GM18909 (cell line): ENCODE data around the gene JADE1.
A peak's percentile ranks its signal among the peaks of the same experiment; 100 is the strongest.

ENCODE experiments used
- ATAC-seq: cut with Tn5 transposase; IDR thresholded peaks from one replicate; pipeline ENCODE4 v1.9.1; 2021; ENCODE audit warnings: mild to moderate bottlenecking; ENCODE audit not compliant: unreplicated experiment, poor library complexity

Gene JADE1

DNA sequence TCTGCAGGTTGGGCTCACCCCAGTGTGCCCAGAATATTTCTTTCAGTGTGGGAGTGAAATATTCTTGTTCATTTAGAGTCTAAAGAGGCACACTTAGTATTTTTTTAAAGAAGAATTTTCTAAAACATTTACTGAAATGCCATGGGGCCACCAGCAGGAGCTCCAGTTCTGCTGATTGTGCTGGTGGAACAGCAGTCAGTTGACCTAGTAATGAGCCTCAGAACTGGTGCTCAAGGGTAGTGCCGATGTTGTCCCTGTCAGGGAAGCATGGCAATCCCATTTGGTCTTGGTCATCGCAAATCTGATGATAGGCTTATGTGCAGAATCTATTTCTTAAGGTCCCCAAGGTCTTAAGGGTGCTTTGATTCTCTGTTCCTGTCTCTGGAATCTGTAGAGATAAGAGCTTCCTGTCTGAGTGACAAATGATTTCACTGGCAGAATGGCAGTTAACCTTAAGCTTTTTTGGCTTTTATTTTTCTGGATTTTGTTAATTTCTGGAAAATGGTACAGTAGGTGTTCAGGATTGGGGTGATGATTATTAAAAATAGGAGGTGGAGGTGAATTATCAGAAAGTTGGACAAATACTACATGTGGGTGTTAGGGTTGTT is 31.3 kb downstream of the JADE1 start:
- no peak for ATAC-seq

DNA sequence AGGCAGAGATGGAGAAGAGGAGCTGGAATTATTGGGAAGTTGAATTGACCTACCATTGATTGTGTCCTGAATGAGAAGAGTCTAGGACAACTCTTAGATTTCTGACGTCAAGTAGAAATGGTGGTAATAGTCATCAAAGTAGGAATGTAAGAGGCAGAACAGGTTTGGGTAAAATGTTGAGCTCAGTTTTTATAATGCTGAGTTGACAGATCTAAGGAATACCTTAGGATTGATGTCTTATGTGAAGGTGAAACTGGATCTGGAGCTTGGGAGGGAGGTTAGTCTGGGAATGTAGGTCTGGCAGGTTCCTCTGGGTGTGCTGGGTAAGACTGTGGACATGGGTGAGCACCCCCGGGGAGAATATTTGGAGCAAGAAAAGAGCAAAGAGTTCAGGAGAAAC is 31.9 kb downstream of the JADE1 start:
- no peak for ATAC-seq

DNA sequence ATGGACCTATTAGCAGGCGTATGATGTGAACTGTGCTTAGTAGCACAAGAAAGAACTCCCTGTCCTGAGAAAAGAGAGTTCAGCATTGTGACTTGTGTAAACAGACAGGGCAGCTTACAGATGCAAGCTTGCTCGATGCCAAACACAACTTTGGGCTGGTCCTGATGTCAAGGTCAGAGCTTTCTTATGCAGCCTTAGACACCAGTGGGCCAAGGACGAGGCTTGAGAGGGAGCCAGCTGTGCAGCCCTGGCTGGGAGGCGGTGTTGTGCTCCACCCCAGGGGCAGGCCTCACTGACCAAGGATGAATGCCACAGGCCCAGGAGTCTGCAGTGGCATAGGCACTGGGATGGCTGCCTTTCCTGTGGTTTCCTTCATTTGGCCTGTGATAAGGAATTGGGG is 35.4 kb downstream of the JADE1 start:
- ATAC-seq = no peak

DNA sequence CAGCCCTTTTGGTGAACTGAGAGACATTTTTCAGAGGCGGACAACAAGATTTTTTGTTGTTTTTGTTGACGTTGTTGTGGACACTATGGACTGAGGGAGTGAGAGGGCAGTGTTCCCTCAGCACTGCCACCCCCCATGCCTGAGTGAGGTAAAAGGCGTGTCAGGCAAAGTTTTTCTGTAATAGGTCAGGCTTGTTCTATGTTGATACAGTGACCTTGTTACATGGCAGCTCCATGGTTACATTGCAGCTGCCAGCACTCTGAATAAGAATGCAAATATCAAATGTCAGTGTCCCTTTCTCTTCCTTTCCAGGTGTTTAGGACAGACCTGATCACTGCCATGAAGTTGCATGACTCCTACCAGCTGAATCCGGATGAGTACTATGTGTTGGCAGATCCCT is 36.6 kb downstream of the JADE1 start:
- no peak for ATAC-seq

DNA sequence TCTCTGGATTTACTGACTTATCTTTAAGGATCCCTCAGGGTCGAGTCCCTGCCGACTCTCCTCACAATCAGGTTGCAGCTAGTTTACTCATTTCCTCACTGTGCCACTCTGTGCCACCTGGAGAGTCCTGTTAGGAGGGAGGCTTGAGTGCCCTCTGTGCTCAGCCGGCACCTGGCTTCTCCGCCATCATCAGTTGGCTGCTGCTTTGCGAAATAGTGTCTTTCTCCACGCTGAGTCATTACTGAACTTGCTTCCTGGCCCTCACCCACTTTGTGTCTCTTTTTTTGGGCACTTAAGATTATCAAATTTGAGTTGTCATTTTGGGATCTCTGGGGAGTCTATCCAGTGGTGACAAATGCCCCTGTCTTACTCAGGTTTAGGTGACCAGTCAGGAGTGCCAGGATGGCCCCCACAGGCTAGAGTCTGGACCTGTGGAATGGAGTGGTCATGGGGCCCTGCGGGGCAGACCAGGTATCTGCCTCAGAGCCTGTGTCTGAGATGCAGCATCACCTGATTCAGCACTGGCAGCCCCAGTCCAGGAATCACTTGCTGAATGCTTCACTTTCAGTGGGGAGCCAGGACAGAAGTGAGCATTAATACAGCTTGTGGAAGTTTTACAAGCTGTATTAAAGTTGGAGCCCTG is 37.7 kb downstream of the JADE1 start:
- no peak for ATAC-seq

DNA sequence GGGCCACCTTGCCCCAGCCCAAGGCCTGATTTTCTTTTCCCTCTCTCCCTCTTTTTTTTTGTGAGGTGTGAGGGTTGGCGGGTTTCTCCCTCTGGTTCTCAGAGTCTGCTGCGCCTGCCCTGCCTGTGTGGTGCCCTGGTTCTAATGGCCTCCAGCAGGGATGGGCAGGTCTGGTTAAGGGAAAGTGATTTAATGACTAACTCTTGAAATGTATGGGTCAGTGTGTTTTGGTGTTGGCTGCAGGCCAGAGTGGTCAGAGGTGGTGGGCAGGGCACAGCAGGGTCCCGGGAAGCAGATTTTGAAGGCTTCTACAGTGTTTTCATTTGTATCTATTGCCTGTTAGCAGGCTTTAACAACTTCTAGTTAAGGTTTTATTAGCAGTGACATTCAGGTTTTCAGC is 39.0 kb downstream of the JADE1 start:
- no peak for ATAC-seq

DNA sequence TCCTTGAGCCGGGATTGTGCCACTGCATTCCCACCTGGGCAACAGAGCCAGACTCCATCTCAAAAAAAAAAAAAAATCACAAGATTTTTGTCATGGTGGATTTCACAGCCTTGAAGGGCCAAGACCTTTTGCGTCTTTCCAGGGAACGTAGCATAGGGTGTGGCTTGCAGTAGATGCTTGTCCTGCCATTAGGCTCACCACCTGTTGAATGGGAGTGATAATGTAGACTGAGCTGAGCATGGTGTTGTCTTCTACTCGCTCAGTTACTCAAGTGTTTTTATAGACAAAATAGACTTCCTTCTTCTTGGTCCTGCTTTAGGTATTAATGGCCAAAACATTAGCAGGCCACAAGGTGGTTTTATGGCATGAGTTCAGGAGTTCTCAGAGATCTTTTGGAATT is 40.8 kb downstream of the JADE1 start:
- ATAC-seq = no peak

DNA sequence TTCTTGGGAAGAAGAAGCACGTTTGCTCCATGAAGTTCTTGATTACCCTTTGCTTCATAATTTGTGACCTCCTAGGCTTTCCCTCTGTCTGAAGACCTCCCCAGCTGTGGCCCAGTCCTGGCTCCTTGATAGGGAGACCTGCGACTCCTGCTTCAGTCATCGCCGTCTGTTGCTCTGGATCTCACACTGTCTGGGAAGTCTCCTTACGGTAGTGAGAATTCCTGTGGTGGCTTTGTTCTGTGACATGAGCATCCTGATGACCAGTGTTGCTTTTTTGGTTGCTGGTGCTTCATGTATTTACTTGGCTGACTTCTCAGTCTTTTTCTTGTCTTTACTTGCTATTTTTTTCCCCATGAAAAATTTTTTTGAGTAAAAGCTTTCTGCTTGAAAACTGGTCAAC is 44.2 kb downstream of the JADE1 start:
- ATAC-seq = no peak

DNA sequence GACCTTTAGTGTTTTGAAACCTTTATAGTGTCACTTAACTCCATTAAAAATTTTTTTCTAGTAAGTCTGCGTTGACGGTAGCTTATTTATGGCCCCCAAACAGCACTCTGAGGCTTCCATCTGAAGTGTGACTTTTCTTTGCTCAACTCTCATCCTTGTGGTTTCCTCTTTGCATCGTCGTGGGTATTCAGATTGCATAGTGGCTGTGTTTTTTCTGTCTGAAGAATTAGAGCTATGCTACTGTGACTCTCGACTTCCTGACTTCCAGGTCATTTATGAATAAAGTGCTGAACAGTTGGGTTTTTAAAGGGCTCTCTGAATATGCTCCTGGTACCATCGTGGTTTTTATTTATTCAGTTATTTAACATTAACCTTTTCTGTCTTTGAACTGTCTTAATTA is 44.9 kb downstream of the JADE1 start:
- peak; percentile 77 for ATAC-seq

DNA sequence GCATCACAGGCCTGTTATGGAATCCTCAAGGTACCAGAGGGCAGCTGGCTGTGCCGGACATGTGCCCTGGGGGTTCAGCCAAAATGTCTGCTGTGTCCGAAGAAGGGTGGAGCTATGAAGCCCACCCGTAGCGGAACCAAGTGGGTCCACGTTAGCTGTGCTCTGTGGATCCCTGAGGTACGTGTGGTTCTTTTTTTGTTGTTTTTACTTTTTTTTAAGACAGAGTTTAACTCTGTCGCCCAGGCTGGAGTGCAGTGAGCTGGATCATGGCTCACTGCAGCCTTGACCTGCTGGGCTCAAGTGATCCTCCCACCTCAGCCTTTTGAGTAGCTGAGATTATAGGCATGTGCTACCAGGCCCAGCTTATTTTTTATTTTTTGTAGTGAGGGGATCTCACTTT is 46.1 kb downstream of the JADE1 start:
- no peak for ATAC-seq

DNA sequence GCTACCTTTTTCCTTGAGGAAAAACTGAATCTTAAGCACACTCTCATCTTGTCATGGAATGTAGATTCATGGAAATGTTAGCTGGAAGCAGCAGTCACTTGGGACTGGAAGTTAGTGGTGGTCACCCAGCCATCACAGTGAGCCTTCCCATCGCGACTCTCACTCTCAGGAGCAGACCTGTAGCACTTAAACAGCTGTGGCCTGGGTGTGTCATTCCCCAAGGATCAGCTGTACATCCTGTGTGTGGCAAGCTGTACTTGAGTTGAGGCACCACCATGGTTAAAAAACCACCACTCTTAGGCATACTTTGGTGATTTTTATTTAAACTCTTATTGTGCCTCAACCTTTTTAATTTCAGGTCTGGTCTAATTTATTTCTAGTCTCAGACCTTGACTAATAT is 46.7 kb downstream of the JADE1 start:
- ATAC-seq = no peak

DNA sequence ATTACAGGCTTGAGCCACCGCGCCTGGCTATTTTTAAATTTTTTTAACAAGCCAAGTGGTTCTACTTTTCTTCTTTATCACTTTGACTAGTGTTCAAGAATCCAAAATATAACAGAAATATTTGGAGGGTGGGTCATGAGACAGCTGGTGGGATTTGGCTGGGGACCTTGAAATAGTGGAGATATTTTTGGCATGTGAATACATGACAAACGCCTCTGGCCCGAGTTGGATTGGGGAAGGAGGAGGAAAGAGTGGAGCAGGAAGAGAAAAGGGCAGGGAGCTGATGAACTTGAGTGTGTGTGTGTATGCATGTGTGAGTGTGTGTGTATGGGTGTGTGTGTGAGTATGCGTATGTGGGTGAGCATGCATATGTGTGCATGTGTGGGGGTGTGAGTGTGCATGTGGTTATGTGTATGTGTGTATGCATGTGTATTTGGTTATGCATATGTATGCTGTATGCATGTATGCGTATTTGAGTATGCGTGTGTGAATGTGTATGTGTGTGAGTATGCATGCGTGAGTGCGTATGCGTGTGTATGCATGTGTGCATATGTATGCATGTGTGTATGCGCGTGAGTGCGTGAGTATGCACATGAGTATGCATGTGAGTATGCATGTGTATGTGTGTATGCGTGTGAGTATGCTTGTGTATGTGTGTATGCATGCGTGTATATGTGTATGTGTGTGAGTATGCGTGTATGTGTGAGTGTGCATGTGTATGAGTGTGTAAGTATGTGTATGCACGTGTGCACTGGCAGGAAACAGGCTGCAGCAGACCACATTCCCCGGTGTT is 49.6 kb downstream of the JADE1 start:
- no peak for ATAC-seq

DNA sequence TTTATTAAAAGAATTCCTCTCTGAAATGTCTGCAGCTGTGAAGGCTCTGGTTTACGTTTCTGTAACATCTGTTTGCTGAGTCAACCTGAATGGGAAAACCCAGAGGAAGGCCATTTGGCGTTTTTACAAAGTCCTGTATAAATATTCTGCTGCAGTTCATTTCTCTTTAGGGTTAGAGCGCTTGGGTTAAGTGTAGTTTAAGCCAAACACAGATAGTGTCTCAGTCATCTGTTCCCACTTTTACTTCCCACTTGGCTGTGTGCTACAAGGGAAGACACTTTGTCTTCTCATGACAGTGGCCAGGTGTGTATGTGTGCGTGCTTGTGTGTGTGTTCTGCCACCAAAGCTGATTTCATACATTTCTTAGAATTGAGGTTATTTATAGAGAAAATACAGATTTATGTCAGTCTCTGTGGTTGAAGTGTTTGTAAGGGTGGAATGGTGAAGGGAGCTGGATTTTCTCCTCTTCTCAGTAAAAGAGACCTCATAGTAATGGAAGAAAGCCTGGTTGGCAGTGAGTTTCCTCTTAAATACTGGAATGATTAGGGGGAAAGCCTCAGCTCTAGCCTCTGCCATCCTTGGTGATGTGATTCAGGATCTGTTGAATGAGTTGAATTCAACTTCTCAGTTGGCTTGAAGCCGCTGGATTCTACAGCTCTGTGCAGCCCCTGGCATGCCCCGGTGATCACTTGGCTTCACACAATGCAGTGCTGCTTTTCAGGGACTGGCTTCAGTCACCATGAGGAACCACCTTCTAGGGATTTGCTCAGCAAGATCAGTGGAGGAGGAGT is 50.6 kb downstream of the JADE1 start:
- no peak for ATAC-seq

DNA sequence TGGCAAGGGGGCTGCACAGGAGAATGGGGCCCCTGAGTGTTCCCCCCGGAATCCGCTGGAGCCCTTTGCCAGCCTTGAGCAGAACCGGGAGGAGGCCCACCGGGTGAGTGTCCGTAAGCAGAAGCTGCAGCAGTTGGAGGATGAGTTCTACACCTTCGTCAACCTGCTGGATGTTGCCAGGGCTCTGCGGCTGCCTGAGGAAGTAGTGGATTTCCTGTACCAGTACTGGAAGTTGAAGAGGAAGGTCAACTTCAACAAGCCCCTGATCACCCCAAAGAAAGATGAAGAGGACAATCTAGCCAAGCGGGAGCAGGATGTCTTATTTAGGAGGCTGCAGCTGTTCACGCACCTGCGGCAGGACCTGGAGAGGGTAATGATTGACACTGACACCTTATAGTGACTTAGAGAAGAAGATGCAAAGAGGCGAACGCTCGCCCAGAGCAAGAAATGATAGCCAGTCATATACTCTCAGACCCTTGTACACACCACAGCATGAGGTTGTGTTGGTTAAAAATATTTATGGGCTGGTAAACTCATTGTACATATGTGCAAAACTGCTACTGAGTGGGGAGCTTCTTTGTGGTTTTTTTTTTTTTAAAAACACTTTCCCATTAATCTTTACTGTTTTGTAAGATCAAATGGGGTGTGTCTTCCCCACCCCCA is 52.5 kb downstream of the JADE1 start:
- ATAC-seq = peak; percentile 41

DNA sequence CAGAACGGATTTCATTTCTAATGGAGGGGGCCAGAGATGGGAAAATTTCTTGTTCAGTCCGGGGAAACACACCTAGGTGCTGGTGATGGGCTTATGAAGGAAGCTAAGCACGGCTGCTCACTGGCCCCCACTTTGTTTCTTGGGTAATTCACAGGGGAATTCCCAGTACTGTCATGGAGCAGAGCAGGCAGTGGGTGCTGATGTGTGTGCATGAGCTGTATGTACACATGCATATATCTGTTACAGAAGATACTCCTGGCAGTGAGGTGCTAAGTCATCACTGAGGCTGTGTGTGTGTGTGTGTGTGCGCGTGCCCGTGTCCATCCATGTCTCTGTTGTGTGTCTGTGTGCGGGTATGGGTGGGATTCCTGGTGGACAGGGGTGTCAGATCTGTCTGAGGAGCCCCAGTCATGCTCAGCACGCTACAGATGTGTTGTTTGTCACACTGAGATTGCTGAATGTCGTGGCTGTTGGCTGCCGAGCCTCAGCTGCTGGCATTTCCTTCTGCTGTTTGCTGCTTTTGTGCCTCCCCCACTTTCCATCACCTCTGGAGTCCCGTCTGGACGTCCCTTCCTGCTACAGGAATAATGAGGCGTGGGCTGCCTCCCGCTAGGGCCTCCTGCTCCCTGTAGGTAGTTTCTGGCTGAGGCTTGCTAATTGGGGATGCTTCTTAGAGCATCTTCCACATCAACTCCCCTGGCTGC is 53.3 kb downstream of the JADE1 start:
- ATAC-seq = peak; percentile 63

DNA sequence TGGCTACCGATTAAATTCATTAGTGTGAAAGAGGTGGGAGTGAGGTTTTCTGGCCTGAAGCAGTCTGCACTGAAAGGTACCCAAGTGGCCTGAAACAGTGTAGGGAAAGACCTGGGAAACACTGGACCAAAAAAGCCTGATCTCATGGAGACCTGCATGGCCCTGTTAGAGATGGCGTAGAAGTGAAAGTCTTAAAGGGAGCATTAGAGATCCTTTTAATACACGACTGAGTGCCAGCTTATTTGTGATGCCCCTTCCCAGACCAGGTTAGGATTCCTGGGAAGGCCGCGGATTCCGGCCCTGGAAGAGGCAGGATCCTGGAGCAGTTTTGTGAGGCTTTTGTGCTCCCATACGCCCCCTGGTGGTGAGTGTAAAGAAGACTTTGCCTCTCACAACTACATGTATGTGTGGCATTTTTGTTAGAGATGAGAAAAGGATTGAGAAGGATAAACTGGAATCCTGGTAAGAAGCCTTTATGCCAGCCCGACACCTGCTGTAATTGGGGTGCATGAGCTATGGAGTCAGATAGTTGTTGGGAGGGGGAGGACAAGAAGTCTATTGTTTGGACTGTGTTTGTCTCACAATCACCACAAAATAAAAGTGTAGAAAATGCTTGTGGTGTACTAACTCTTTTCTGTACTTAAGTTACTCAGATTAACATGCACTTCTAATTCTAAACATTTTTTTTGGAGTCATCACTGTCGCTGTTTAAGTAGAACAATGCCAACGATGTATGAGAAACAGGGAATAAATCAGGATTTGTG is 54.0 kb downstream of the JADE1 start:
- ATAC-seq = peak; percentile 1

DNA sequence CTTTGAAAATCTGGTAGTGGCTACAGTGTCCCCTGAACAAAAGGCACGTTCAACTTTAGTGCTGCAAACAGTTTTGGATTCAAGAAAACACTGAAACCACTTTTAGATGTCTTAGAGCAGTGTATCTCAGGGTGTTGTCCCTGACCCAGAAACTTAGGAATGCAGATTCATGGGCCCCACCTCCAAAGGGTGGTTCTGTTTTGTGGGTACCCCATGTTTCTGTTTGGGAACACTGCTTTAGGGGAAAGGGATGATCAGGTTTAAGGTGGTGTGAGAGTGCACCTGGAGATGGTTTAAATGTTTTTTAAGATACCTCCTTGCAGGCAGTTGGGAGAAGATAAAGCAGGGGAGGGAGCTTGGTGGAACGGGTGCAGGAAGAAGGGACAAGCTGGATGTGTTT is 55.6 kb downstream of the JADE1 start:
- ATAC-seq = no peak

DNA sequence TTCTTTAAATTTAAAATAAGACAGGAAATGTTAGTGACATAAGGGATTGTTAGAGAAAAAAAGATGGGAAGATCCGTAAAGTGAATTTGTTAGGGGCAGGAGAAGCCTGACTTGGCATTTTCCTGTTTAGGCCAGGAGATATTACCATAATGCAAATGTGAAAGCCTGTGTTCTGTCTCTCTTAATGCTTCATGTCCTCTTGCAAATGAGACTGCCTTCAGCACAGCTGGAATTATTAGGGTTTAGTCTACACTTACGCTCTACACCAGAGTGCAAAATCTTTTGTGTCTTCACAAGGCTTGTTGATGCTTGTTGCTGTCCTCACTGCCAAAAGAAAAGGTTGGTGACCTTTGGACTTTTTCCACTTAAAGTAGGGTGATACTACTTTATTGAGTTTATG is 56.8 kb downstream of the JADE1 start:
- ATAC-seq = no peak

DNA sequence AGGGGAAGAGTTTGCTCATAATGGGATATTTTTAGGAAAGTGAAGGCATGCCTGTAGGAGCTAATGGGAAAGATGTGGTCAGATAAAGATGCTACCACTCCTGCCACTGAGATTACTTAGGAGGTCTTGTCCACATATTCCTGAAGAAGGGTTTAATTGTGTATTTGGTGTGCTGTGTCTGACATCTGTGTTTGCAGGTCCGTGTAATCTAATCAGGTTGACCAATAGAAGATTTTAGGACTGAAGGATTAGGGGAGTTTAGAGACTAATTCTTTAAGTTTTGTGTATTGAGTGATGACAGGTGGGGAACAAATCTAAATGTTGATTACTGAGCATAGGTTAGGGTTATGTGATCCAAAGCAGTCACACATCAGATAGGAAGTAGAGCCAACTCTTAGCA is 57.2 kb downstream of the JADE1 start:
- no peak for ATAC-seq
